Mesenchymal stem cell (in vitro differentiated cells and primary cell): ENCODE measurements around the gene SCAF4.
"Not testable (repeated sequence)": the region's sequence is repeated elsewhere in the genome, so short reads cannot be mapped to it uniquely, and the experiment has no call there.

Source experiments
- DNase-seq: peaks from one replicate; pipeline ENCODE4 v3.0.0-alpha.2; 2013
- H2AFZ ChIP-seq: one replicate; pipeline ENCODE4 v1.6.1; 2013; ENCODE audit warnings: low read depth, mild to moderate bottlenecking, control low read depth, inconsistent platforms, low read length, moderate library complexity
- H2AK5ac ChIP-seq: 2 replicates; pipeline ENCODE4 v1.6.1; 2013; ENCODE audit warnings: low read length, moderate library complexity, mild to moderate bottlenecking, inconsistent platforms; ENCODE audit not compliant: severe bottlenecking
- H2BK120ac ChIP-seq: one replicate; pipeline ENCODE4 v1.6.1; 2013; ENCODE audit warnings: low read depth, mild to moderate bottlenecking, inconsistent platforms, low read length, moderate library complexity
- H2BK12ac ChIP-seq, 2 experiments: one replicate each; pipeline ENCODE4 v1.6.1; 2013; ENCODE audit warnings: inconsistent platforms in 2 of 2, low read length in 2 of 2, mild to moderate bottlenecking in 2 of 2, moderate library complexity in 2 of 2, control low read depth in 1 of 2
- H2BK15ac ChIP-seq: one replicate; pipeline ENCODE4 v1.6.1; 2013; ENCODE audit warnings: mild to moderate bottlenecking, low read depth, inconsistent platforms; ENCODE audit not compliant: poor library complexity, severe bottlenecking
- H2BK5ac ChIP-seq: 2 replicates; pipeline ENCODE4 v1.6.1; 2013; ENCODE audit warnings: low read depth, mild to moderate bottlenecking, low read length, control low read depth, inconsistent platforms; ENCODE audit not compliant: poor library complexity, severe bottlenecking
- H3K14ac ChIP-seq, 2 experiments: one replicate each; pipeline ENCODE4 v1.6.1; 2013; ENCODE audit warnings: inconsistent platforms in 2 of 2, low read length in 2 of 2, control low read depth in 1 of 2, mild to moderate bottlenecking in 1 of 2, moderate library complexity in 1 of 2
- H3K18ac ChIP-seq, 2 experiments: one replicate each; pipeline ENCODE4 v1.6.1; 2013; ENCODE audit warnings: inconsistent platforms in 2 of 2, low read length in 2 of 2, control low read depth in 1 of 2, low read depth in 1 of 2, mild to moderate bottlenecking in 1 of 2
- H3K23ac ChIP-seq, 2 experiments: one replicate each; pipeline ENCODE4 v1.6.1; 2013; ENCODE audit warnings: inconsistent platforms in 2 of 2, low read length in 2 of 2, mild to moderate bottlenecking in 2 of 2, moderate library complexity in 2 of 2, control low read depth in 1 of 2
- H3K27ac ChIP-seq: 2 replicates; pipeline ENCODE4 v1.5.1; 2013; ENCODE audit warnings: mild to moderate bottlenecking, moderate library complexity, low read length, control low read depth, inconsistent platforms; ENCODE audit not compliant: poor library complexity, severe bottlenecking
- H3K27me3 ChIP-seq, 2 experiments: 2 replicates each; pipeline versions ENCODE4 v1.6.1 to v1.7.0; 2013; ENCODE audit warnings: low read length in 2 of 2, mild to moderate bottlenecking in 2 of 2, moderate library complexity in 2 of 2, control low read depth in 1 of 2, inconsistent platforms in 1 of 2; ENCODE audit not compliant: control insufficient read depth in 1 of 2, insufficient read depth in 1 of 2
- H3K36me3 ChIP-seq, 2 experiments: 2 replicates each; pipeline versions ENCODE4 v1.6.1 to v1.7.0; 2013; ENCODE audit warnings: low read length in 2 of 2, control low read depth in 1 of 2, inconsistent platforms in 1 of 2, low read depth in 1 of 2, mild to moderate bottlenecking in 1 of 2; ENCODE audit not compliant: insufficient read depth in 2 of 2, control insufficient read depth in 1 of 2
- H3K4ac ChIP-seq, 2 experiments: one replicate each; pipeline ENCODE4 v1.6.1; 2013; ENCODE audit warnings: inconsistent platforms in 2 of 2, low read length in 2 of 2, mild to moderate bottlenecking in 2 of 2, moderate library complexity in 2 of 2, control low read depth in 1 of 2, low read depth in 1 of 2
- H3K4me1 ChIP-seq: 2 replicates; pipeline ENCODE4 v1.6.1; 2013; ENCODE audit warnings: low read depth, low read length, control low read depth; ENCODE audit not compliant: control insufficient read depth, insufficient read depth
- H3K4me2 ChIP-seq: 2 replicates; pipeline ENCODE4 v1.6.1; 2013; ENCODE audit warnings: low read length, mild to moderate bottlenecking, inconsistent platforms; ENCODE audit not compliant: poor library complexity, severe bottlenecking
- H3K4me3 ChIP-seq, 2 experiments: 2 replicates each; pipeline versions ENCODE4 v1.5.1 to v1.7.0; 2013; ENCODE audit warnings: low read length in 2 of 2, mild to moderate bottlenecking in 2 of 2, control low read depth in 1 of 2, low read depth in 1 of 2; ENCODE audit not compliant: insufficient read depth in 1 of 2
- H3K79me1 ChIP-seq: replicated peaks from 2 replicates; pipeline ENCODE4 v1.6.1; 2013; ENCODE audit warnings: mild to moderate bottlenecking, control low read depth, low read length, inconsistent platforms; ENCODE audit not compliant: poor library complexity, severe bottlenecking
- H3K9ac ChIP-seq: 2 replicates; pipeline ENCODE4 v1.7.0; 2013; ENCODE audit warnings: mild to moderate bottlenecking, low read length, moderate library complexity
- H3K9me3 ChIP-seq: 2 replicates; pipeline ENCODE4 v1.7.0; 2013; ENCODE audit warnings: mild to moderate bottlenecking, low read length; ENCODE audit not compliant: control insufficient read depth
- H4K8ac ChIP-seq: one replicate; pipeline ENCODE4 v1.6.1; 2013; ENCODE audit warnings: inconsistent platforms, mild to moderate bottlenecking, low read length, moderate library complexity
- H4K91ac ChIP-seq: one replicate; pipeline ENCODE4 v1.6.1; 2013; ENCODE audit warnings: mild to moderate bottlenecking, low read length, inconsistent platforms
- WGBS: methylation state at CpG from one replicate; pipeline ENCODE4 v1.1.7; 2013; ENCODE audit warnings: mixed read lengths; 5-methylcytosine and 5-hydroxymethylcytosine counted together

The SCAF4 gene

DNA sequence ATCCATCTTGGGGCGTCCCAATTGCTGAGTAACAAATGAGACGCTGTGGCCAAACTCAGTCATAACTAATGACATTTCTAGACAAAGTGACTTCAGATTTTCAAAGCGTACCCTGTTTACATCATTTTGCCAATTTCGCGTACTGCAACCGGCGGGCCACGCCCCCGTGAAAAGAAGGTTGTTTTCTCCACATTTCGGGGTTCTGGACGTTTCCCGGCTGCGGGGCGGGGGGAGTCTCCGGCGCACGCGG, 72.7 kb downstream of the SCAF4 start:
- H3K4ac ChIP-seq: no peak overlapping the region
- no peak overlapping the region for H2BK120ac ChIP-seq
- H2AFZ ChIP-seq: no peak overlapping the region
- no peak overlapping the region for H2BK12ac ChIP-seq
- no peak overlapping the region for H3K18ac ChIP-seq
- WGBS: 1% methylated on average over 18 of the region's 18 CpGs
- no peak overlapping the region for H2AK5ac ChIP-seq
- H3K9me3 ChIP-seq: no peaks in the 10 kb centered on the region
- peak overlapping the region; percentile 43 to 82 for H3K4me3 ChIP-seq
- H3K36me3 ChIP-seq: peaks cover 4 to 22% of the 10 kb centered on the region in 2 experiments
- H2BK15ac ChIP-seq: no peak overlapping the region
- H4K8ac ChIP-seq: no peak overlapping the region
- no peak overlapping the region for H4K91ac ChIP-seq
- no peak overlapping the region for H2BK5ac ChIP-seq
- H3K23ac ChIP-seq: no peak overlapping the region
- H3K14ac ChIP-seq: no peak overlapping the region
- DNase-seq: no peak
- peaks cover 2% of the 10 kb centered on the region for H3K79me1 ChIP-seq
- H3K27ac ChIP-seq: no peak overlapping the region
- peak overlapping the region; percentile 66 for H3K4me2 ChIP-seq
- H3K27me3 ChIP-seq: no peaks in the 10 kb centered on the region
- peaks cover 3% of the 10 kb centered on the region for H3K4me1 ChIP-seq
- H3K9ac ChIP-seq: peak overlapping the region; percentile 96

- 92% methylated on average over 7 of the region's 9 CpGs for WGBS
- H3K36me3 ChIP-seq: peaks cover 0 to 11% of the 10 kb centered on the region in 2 experiments
- no peak overlapping the region for H2AK5ac ChIP-seq
These were observed 73.9 kb downstream of the SCAF4 start for GRCh38 chr21:31658053-31658452.

DNA sequence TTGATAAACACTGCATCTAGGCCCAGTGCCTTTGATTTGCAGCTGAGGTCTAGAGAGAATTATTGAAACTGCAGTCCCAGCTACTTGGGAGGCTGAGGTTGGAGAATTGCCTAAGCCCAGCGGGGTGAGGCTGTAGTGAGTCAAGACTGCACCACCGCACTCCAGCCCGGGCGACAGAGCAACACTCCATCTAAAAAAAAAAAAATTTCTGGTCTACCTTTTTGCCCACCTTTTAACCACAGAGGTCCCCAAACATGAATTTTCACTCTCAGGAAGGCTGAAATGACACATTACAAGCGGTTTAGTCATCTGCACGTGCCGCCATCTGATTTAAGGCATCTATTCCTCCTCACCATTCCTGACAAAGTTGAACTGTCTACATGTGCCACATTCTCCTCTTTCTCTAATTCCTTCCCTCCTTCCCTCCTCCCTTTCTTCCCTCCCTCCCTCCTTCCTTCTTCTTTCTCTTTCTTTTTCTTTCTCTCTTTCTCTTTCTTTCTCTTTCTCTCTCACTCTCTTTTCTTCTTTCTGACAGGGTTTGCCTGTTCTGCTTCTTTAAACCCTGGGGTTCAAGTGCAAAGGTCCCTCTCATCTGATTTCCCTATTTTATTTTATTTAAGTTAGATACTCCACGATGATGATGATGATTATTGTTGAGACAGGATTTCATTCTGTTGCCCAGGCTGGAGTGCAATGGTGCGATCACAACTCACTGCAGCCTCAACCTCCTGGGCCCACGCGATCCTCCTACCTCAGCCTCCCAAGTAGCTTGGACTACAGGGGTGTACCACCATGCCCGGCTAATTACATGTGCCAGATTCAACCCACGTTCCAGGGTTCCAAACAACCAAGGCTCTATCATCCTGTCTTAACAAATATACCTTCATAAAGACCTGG, 75.5 kb downstream of the SCAF4 start:
- 94% methylated on average over 12 of the region's 13 CpGs for WGBS
- Histone ChIP-seq H3K18ac (no peak overlapping the region), H2AK5ac (no peak overlapping the region), H3K4me3 (no peak overlapping the region), H3K14ac (no peak overlapping the region), H3K4me1 (no peaks in the 10 kb centered on the region), H3K9ac (peak overlapping the region; percentile 9), H3K23ac (no peak overlapping the region), H3K79me1 (no peaks in the 10 kb centered on the region), H2BK12ac (no peak overlapping the region), H3K27ac (no peak overlapping the region), H2BK120ac (no peak overlapping the region), H4K91ac (no peak overlapping the region), H2AFZ (no peak overlapping the region), H3K36me3 (peaks cover 0 to under 1% of the 10 kb centered on the region in 2 experiments), H2BK5ac (no peak overlapping the region), H2BK15ac (no peak overlapping the region), H3K27me3 (no peaks in the 10 kb centered on the region), H3K4me2 (no peak overlapping the region), H4K8ac (no peak overlapping the region), H3K4ac (no peak overlapping the region), H3K9me3 (no peaks in the 10 kb centered on the region)
- no peak for DNase-seq

More at GRCh38 chr21:31658053-31658452, 73.9 kb downstream of the SCAF4 start:
- H3K9me3 ChIP-seq: no peaks in the 10 kb centered on the region
- no peak overlapping the region for H3K9ac ChIP-seq
- H3K27ac ChIP-seq: no peak overlapping the region
- no peak overlapping the region for H3K18ac ChIP-seq
- H3K27me3 ChIP-seq: no peaks in the 10 kb centered on the region
- no peak overlapping the region for H2BK12ac ChIP-seq
- H2BK120ac ChIP-seq: no peak overlapping the region
- no peak overlapping the region for H3K4ac ChIP-seq
- no peak overlapping the region for H4K91ac ChIP-seq
- no peak for DNase-seq
- H4K8ac ChIP-seq: no peak overlapping the region
- no peak overlapping the region for H3K4me3 ChIP-seq
- H3K4me2 ChIP-seq: no peak overlapping the region
- H3K79me1 ChIP-seq: no peaks in the 10 kb centered on the region
- H2BK15ac ChIP-seq: no peak overlapping the region
- no peaks in the 10 kb centered on the region for H3K4me1 ChIP-seq
- H2BK5ac ChIP-seq: no peak overlapping the region
- no peak overlapping the region for H3K14ac ChIP-seq
- H2AFZ ChIP-seq: no peak overlapping the region
- no peak overlapping the region for H3K23ac ChIP-seq

- not testable (repeated sequence) for H3K36me3 ChIP-seq, H3K14ac ChIP-seq, H2BK12ac ChIP-seq, DNase-seq, H4K8ac ChIP-seq, H2BK120ac ChIP-seq, H3K4ac ChIP-seq, H4K91ac ChIP-seq, H2BK5ac ChIP-seq, H3K27me3 ChIP-seq, H2BK15ac ChIP-seq, H3K4me3 ChIP-seq, H3K9ac ChIP-seq, H3K23ac ChIP-seq, H2AK5ac ChIP-seq, H2AFZ ChIP-seq, H3K79me1 ChIP-seq, H3K4me1 ChIP-seq, H3K27ac ChIP-seq, H3K9me3 ChIP-seq, H3K18ac ChIP-seq, H3K4me2 ChIP-seq
- whole genome bisulfite sequencing: 87% methylated on average over 17 of the region's 21 CpGs
These were observed 76.9 kb downstream of the SCAF4 start for GRCh38 chr21:31654821-31655580.
